Activated CD4-positive, alpha-beta memory T cell treated with anti-CD3 and anti-CD28 coated beads, Interleukin-2, amount 10 ng/mL, durations not matched to agents 7 days and 5 days (primary cell): ENCODE results near the gene ASCC1. TPM values are rescaled to one million over a fixed set of nuclear protein-coding genes. Genes with fewer than 3 reads are reported as not detected.
"Not testable (repeated sequence)": the region's sequence is repeated elsewhere in the genome, so short reads cannot be mapped to it uniquely, and the experiment has no call there.

ENCODE experiments used
- CTCF ChIA-PET: fragments of 350-600 bp; sonication (Branson Sonifier 250); formaldehyde crosslinking; loops from one replicate; lab custom pipeline; 2021; ENCODE audit warnings: antibody characterized with exemption, inconsistent platforms; lab: Charles Lee
- POLR2A ChIA-PET: fragments of 350-600 bp; sonication (Branson Sonifier 250); formaldehyde crosslinking; loops from one replicate; lab custom pipeline; 2021; ENCODE audit warnings: antibody characterized with exemption; lab: Charles Lee
- DNase-seq: peaks from one replicate; pipeline ENCODE4 v3.0.0-alpha.2; 2020
- H3K27ac Mint-ChIP-seq: one replicate; pipeline ENCODE4 v1.8.0; 2021; ENCODE audit warnings: mild to moderate bottlenecking, mixed read lengths
- H3K27me3 Mint-ChIP-seq: one replicate; pipeline ENCODE4 v1.8.0; 2021; ENCODE audit warnings: mixed read lengths
- H3K36me3 Mint-ChIP-seq: one replicate; pipeline ENCODE4 v1.8.0; 2021; ENCODE audit warnings: low read depth, mixed read lengths
- H3K4me1 Mint-ChIP-seq: one replicate; pipeline ENCODE4 v1.8.0; 2021; ENCODE audit warnings: mixed read lengths
- H3K4me3 Mint-ChIP-seq: one replicate; pipeline ENCODE4 v1.8.0; 2021; ENCODE audit warnings: mild to moderate bottlenecking, mixed read lengths
- H3K9me3 Mint-ChIP-seq: one replicate; pipeline ENCODE4 v1.8.0; 2021; ENCODE audit warnings: mixed read lengths
- total RNA-seq, 2 experiments: library from RNA; stranded (reverse); gene quantifications; one replicate each; pipeline ENCODE4 v1.2.3, GENCODE V29; 2021

ASCC1 gene
- total RNA-seq, 2 experiments from 2014 or later, result 35.5 to 36.2 TPM

DNA sequence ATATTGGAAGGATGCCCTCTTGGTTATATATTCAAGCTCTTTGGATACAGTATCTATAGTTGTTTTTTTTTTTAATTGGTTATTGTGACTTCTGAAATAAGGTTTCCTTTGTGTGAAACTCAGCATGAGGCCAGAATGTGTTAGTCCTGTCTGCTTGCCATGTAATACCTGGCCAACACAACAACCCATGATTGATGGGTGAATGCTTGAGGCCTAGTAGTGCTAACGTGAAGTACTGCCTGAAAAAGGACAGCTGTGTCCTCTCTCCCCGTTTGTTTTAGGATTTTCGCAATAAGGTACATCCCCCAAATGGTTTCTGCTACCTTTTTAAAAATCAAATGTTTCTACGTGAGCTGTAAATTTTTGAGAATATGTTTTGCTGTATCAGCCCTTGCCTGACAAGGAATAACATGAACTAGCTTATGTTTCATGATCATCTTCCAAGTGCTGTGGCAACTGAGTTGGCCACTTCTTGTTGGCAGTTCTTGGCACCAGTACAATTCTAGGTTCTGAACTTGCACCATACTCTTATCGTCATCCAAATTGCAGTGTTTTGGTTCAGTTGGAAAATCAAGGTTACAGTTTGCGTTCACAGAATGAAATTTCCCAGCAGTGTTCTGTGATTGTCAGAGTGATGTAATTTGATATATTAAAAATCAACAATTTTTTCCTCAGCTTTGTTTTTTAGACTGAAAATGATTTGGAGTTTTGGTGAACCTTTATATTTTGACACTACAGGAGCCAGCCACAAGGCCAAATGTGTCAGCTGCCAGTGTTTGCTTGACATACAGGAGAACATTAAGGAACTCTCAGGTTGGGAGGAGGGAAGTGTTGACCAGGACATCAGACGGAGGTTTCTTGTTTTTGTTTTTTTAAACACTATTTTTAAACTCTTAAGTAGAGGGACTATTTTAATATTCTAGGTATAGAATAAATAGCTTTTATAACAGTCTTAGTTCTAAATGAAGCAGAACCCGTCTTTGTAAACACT lies 13.5 kb upstream of the ASCC1 start:
- H3K27me3 Mint-ChIP-seq, result no peaks in the 10 kb centered on the region
- POLR2A ChIA-PET, result interaction anchor here (1.7 to 2.6 kb wide), 3 partner anchors 13 to 44 kb away, joined by 6 to 11 read pairs (median 8); partner anchors contain the start of genes ANAPC16, ASCC1 and DDIT4
- DNase-seq, result no peak
- peaks cover 31% of the 10 kb centered on the region for H3K4me1 Mint-ChIP-seq
- CTCF ChIA-PET, result interaction anchor here (0.6 to 2.4 kb wide), 12 partner anchors 9 to 336 kb away, joined by 3 to 10 read pairs (median 5); partner anchors contain the start of gene DDIT4
- no peak overlapping the region for H3K4me3 Mint-ChIP-seq
- no peaks in the 10 kb centered on the region for H3K9me3 Mint-ChIP-seq
- peaks cover 42% of the 10 kb centered on the region for H3K36me3 Mint-ChIP-seq
- peak overlapping the region; percentile 27 for H3K27ac Mint-ChIP-seq

- H3K27me3 Mint-ChIP-seq, result no peaks in the 10 kb centered on the region
Measured at GRCh38 chr10:72228318-72228751, 12.3 kb upstream of the ASCC1 start.

GRCh38 chr10:72227826-72228225 lies 11.8 kb upstream of the ASCC1 start:
- no peak for DNase-seq
- CTCF ChIA-PET, result interaction anchor here (1.1 to 2.4 kb wide), 4 partner anchors 9 to 110 kb away, joined by 5 to 10 read pairs (median 6); no protein-coding TSS in a partner anchor

More at GRCh38 chr10:72228318-72228751, 12.3 kb upstream of the ASCC1 start:
- H3K27ac Mint-ChIP-seq, result no peak overlapping the region
- ChIA-PET POLR2A (interaction anchor here (0.9 to 2.6 kb wide), 3 partner anchors 12 to 47 kb away, joined by 3 to 11 read pairs (median 6); partner anchors contain the start of genes ANAPC16, ASCC1 and DDIT4), CTCF (interaction anchor here (1.1 to 2.4 kb wide), 5 partner anchors 9 to 180 kb away, joined by 5 to 10 read pairs (median 6); no protein-coding TSS in a partner anchor)
- DNase-seq, result no peak
- H3K4me1 Mint-ChIP-seq, result peaks cover 41% of the 10 kb centered on the region
- H3K9me3 Mint-ChIP-seq, result no peaks in the 10 kb centered on the region
- no peak overlapping the region for H3K4me3 Mint-ChIP-seq
- H3K36me3 Mint-ChIP-seq, result peaks cover 43% of the 10 kb centered on the region

GRCh38 chr10:72226418-72227027 lies 10.4 kb upstream of the ASCC1 start:
- Mint-ChIP-seq H3K9me3 (no peaks in the 10 kb centered on the region), H3K4me3 (no peak overlapping the region), H3K27me3 (no peaks in the 10 kb centered on the region), H3K4me1 (peaks cover 50% of the 10 kb centered on the region), H3K36me3 (peaks cover 40% of the 10 kb centered on the region), H3K27ac (no peak overlapping the region)
- CTCF ChIA-PET, result interaction anchor here (0.7 to 2.1 kb wide), 7 partner anchors 10 to 178 kb away, joined by 3 to 13 read pairs (median 3); partner anchors contain the start of gene SPOCK2
- DNase-seq, result no peak
- POLR2A ChIA-PET, result interaction anchor here (0.9 to 2.3 kb wide), 3 partner anchors 10 to 109 kb away, joined by 3 to 7 read pairs (median 6); partner anchors contain the start of genes ANAPC16 and ASCC1

More at GRCh38 chr10:72227826-72228225, 11.8 kb upstream of the ASCC1 start:
- POLR2A ChIA-PET, result interaction anchor here (0.9 kb wide), 1 partner anchor 47 kb away, joined by 3 read pairs; no protein-coding TSS in a partner anchor
- no peak overlapping the region for H3K27ac Mint-ChIP-seq
- no peak overlapping the region for H3K4me3 Mint-ChIP-seq
- H3K9me3 Mint-ChIP-seq, result no peaks in the 10 kb centered on the region
- no peaks in the 10 kb centered on the region for H3K27me3 Mint-ChIP-seq
- peaks cover 47% of the 10 kb centered on the region for H3K4me1 Mint-ChIP-seq
- H3K36me3 Mint-ChIP-seq, result peaks cover 39% of the 10 kb centered on the region

DNA sequence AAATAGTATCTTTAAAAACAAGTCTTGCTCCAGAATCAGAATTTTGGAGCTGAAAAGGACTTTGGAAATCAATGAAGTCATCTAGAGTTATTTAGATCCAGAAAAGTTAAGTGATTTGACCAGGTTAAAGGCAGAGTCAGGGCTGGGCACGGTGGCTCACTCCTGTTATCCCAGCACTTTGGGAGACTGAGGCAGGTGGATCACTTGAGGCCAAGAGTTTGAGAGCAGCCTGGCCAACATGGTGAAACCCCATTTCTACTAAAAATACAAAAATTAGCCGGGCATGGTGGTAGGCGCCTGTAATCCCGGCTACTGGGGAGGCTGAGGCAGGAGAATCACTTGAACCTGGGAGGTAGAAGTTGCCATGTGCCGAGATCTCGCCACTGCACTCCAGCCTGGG lies 8.1 kb upstream of the ASCC1 start:
- ChIA-PET CTCF (interaction anchor here (0.8 to 4.6 kb wide), 16 partner anchors 19 to 175 kb away, joined by 3 to 36 read pairs (median 6); partner anchors contain the start of gene DDIT4), POLR2A (interaction anchor here (0.7 to 1.3 kb wide), 8 partner anchors 37 to 135 kb away, joined by 3 to 6 read pairs (median 3); partner anchors contain the start of gene SPOCK2)
- H3K4me3 Mint-ChIP-seq, DNase-seq, H3K27me3 Mint-ChIP-seq, H3K9me3 Mint-ChIP-seq: not testable (repeated sequence)
- peaks cover 40% of the 10 kb centered on the region for H3K36me3 Mint-ChIP-seq
- H3K27ac Mint-ChIP-seq, result peak overlapping the region; percentile 58
- H3K4me1 Mint-ChIP-seq, result peaks cover 48% of the 10 kb centered on the region

DNA sequence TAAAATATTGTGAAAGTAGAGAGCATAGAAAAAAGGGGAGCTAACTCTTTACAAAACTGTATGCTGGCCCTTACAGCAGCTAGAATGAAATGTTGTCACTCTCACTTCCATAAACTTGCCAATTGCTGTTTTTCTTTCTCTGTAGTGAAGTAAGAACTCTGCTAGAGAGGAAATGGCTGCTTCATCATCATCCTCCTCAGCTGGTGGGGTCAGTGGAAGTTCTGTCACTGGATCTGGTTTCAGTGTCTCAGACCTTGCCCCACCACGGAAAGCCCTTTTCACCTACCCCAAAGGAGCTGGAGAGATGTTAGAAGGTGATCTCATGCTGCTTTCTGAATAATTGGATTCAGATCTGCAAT lies 7.6 kb upstream of the ASCC1 start:
- POLR2A ChIA-PET, result interaction anchor here (0.7 to 1.3 kb wide), 8 partner anchors 37 to 135 kb away, joined by 3 to 6 read pairs (median 3); partner anchors contain the start of gene SPOCK2
- peaks cover 41% of the 10 kb centered on the region for H3K36me3 Mint-ChIP-seq

DNA sequence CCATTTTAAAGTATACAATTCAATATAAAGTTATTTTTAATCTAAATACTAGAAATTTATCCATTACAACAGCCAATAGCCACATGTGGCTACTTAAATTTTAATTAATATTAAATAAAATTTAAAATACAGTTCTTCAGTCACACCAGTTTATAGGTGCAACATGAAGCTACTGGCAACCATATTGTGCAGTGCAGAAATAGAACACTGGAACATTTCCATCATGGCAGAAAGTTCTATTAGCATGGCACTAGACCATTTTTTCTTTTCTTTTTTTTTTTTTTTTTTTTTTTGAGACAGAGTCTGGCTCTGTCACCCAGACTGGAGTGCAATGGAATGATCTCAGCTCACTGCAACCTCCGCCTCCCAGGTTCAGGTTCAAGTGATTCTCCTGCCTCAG lies 5.2 kb upstream of the ASCC1 start:
- Mint-ChIP-seq H3K27me3 (no peaks in the 10 kb centered on the region), H3K4me3 (no peak overlapping the region), H3K9me3 (no peaks in the 10 kb centered on the region), H3K4me1 (peaks cover 57% of the 10 kb centered on the region), H3K36me3 (peaks cover 43% of the 10 kb centered on the region), H3K27ac (no peak overlapping the region)
- POLR2A ChIA-PET, result interaction anchor here (1.1 to 2.0 kb wide), 3 partner anchors 27 to 118 kb away, joined by 3 to 8 read pairs (median 4); no protein-coding TSS in a partner anchor
- no peak for DNase-seq
- CTCF ChIA-PET, result interaction anchor here (0.6 to 4.6 kb wide), 9 partner anchors 25 to 172 kb away, joined by 3 to 36 read pairs (median 4); partner anchors contain the start of gene SPOCK2

More for the DNA sequence above, 7.6 kb upstream of the ASCC1 start:
- Mint-ChIP-seq H3K27me3 (no peaks in the 10 kb centered on the region), H3K4me3 (no peak overlapping the region), H3K27ac (peak overlapping the region; percentile 58), H3K4me1 (peaks cover 52% of the 10 kb centered on the region), H3K9me3 (no peaks in the 10 kb centered on the region)
- CTCF ChIA-PET, result interaction anchor here (0.8 to 4.6 kb wide), 16 partner anchors 20 to 175 kb away, joined by 3 to 36 read pairs (median 6); partner anchors contain the start of gene DDIT4
- DNase-seq, result no peak

DNA sequence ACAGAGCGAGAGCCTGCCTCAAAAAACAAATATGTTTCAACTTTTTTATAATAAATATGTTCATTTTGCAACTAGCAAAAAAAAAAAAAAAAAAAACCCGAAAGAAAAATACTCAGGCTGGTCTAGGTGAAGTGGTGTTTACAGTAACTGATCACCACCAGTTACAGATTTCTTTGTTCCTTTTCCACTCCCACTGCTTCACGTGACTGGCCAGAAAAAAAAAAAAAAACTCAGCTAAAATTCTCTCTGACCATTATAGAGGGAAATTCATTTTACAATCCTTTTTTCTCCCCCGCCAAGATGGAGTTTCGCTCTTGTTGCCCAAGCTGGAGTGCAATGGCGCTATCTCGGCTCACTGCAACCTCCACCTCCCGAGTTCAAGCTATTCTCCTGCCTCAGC lies 4.6 kb upstream of the ASCC1 start:
- H3K27ac Mint-ChIP-seq, result peak overlapping the region; percentile 2
- CTCF ChIA-PET, result interaction anchor here (0.7 to 4.6 kb wide), 7 partner anchors 24 to 172 kb away, joined by 3 to 36 read pairs (median 6); no protein-coding TSS in a partner anchor
- H3K27me3 Mint-ChIP-seq, result no peaks in the 10 kb centered on the region
- peaks cover 58% of the 10 kb centered on the region for H3K4me1 Mint-ChIP-seq
- no peak overlapping the region for H3K4me3 Mint-ChIP-seq
- peaks cover 43% of the 10 kb centered on the region for H3K36me3 Mint-ChIP-seq
- POLR2A ChIA-PET, result interaction anchor here (1.1 to 2.0 kb wide), 3 partner anchors 28 to 119 kb away, joined by 3 to 8 read pairs (median 4); no protein-coding TSS in a partner anchor
- no peaks in the 10 kb centered on the region for H3K9me3 Mint-ChIP-seq
- no peak for DNase-seq

GRCh38 chr10:72219235-72219814 lies 3.2 kb upstream of the ASCC1 start:
- peak overlapping the region; percentile 62 for H3K4me3 Mint-ChIP-seq
- peaks cover 40% of the 10 kb centered on the region for H3K36me3 Mint-ChIP-seq
- no peak for DNase-seq
- H3K27ac Mint-ChIP-seq, result peak overlapping the region; percentile 69
- H3K9me3 Mint-ChIP-seq, result no peaks in the 10 kb centered on the region
- peaks cover 65% of the 10 kb centered on the region for H3K4me1 Mint-ChIP-seq
- ChIA-PET CTCF (interaction anchor here (0.7 to 2.7 kb wide), 13 partner anchors 9 to 171 kb away, joined by 3 to 17 read pairs (median 5); partner anchors contain the start of gene DDIT4), POLR2A (interaction anchor here (0.8 to 2.3 kb wide), 9 partner anchors 11 to 135 kb away, joined by 3 to 19 read pairs (median 4); partner anchors contain the start of genes DDIT4, DNAJB12 and SPOCK2)
- no peaks in the 10 kb centered on the region for H3K27me3 Mint-ChIP-seq

DNA sequence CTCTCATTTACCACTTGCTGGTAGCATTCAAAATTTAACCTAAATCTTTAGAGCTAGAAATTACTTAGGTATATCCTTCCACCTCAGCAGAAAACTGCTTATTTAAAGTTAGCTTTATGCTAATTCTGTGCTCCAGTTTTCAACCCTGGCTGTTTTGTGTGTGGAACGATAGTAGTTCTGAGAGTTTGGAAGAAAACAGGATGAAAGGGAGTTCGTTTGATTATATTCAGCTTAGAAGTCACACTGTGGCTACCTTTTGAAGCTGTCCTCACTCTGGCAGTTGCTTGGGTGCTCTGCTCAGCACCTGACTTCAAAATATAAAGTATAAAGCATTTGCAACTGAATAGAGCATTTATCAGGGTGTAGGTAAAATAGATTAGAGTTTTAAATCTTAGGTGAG lies 2.6 kb upstream of the ASCC1 start:
- Mint-ChIP-seq H3K4me3 (peak overlapping the region; percentile 62), H3K9me3 (no peaks in the 10 kb centered on the region), H3K27ac (peak overlapping the region; percentile 69), H3K4me1 (peaks cover 63% of the 10 kb centered on the region), H3K27me3 (no peaks in the 10 kb centered on the region), H3K36me3 (peaks cover 35% of the 10 kb centered on the region)
- no peak for DNase-seq
- ChIA-PET POLR2A (interaction anchor here (0.8 to 2.3 kb wide), 9 partner anchors 10 to 136 kb away, joined by 3 to 19 read pairs (median 4); partner anchors contain the start of genes DDIT4, DNAJB12 and SPOCK2), CTCF (interaction anchor here (1.1 to 2.7 kb wide), 11 partner anchors 10 to 170 kb away, joined by 3 to 17 read pairs (median 6); partner anchors contain the start of gene DDIT4)

DNA sequence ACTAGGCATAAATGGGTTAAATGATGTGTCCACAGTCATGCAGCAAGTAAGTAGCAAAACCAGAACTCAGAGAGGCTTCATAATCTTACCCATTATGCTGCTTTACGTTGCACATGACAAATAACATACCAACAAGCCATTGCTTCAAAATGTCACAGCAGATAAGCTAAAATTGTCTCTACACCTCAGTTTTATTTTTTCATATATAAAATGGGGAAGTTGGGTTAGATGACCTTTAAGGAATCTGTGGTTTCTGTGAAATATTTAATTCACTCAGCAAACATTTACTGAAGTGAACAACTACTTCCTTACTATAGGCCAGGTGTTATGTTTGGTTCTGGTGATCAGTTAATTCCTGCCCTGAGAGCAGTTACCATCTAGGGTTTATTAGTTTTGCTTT lies 2.2 kb upstream of the ASCC1 start:
- H3K4me3 Mint-ChIP-seq, result peak overlapping the region; percentile 62
- no peak for DNase-seq
- H3K9me3 Mint-ChIP-seq, result no peaks in the 10 kb centered on the region
- peaks cover 59% of the 10 kb centered on the region for H3K4me1 Mint-ChIP-seq
- peak overlapping the region; percentile 69 for H3K27ac Mint-ChIP-seq
- peaks cover 32% of the 10 kb centered on the region for H3K36me3 Mint-ChIP-seq
- H3K27me3 Mint-ChIP-seq, result no peaks in the 10 kb centered on the region
- ChIA-PET POLR2A (interaction anchor here (0.8 to 2.3 kb wide), 9 partner anchors 10 to 136 kb away, joined by 3 to 19 read pairs (median 4); partner anchors contain the start of genes DDIT4, DNAJB12 and SPOCK2), CTCF (interaction anchor here (1.1 to 2.7 kb wide), 11 partner anchors 10 to 170 kb away, joined by 3 to 17 read pairs (median 6); partner anchors contain the start of gene DDIT4)
